Keratinocyte (primary cell): ENCODE results near the gene CACNA1H. TPM values are rescaled to one million over a fixed set of nuclear protein-coding genes. Genes with fewer than 3 reads are reported as not detected.

ENCODE experiments used
- DNase-seq: peaks from one replicate; pipeline ENCODE4 v3.0.0-alpha.2; 2011; ENCODE audit warnings: low read depth, missing footprints, low spot score
- FAIRE-seq: peaks from 2 replicates; lab custom pipeline; 2011; peaks lifted over from hg19 to GRCh38; lab: Jason Lieb, UNC
- H2AFZ ChIP-seq: 2 replicates; pipeline ENCODE4 v1.6.0; 2012; ENCODE audit warnings: low read length, control low read depth, inconsistent platforms; ENCODE audit not compliant: control insufficient read depth
- H3K27ac ChIP-seq: 2 replicates; pipeline ENCODE4 v1.5.1; 2011; ENCODE audit warnings: low read length; ENCODE audit not compliant: control insufficient read depth, insufficient read depth
- H3K27me3 ChIP-seq: 3 replicates; pipeline ENCODE4 v1.6.0; 2011; ENCODE audit warnings: low read length; ENCODE audit not compliant: control insufficient read depth, insufficient read depth; ENCODE audit errors: extremely low read depth
- H3K36me3 ChIP-seq, 2 experiments: 2 replicates in 1 of 2; 3 replicates in 1 of 2; pipeline ENCODE4 v1.5.1; 2011; ENCODE audit warnings: low read length in 2 of 2, mild to moderate bottlenecking in 1 of 2; ENCODE audit not compliant: control insufficient read depth in 2 of 2, insufficient read depth in 2 of 2; ENCODE audit errors: extremely low read depth in 1 of 2
- H3K4me1 ChIP-seq: 3 replicates; pipeline ENCODE4 v1.5.1; 2011; ENCODE audit warnings: low read length; ENCODE audit not compliant: control insufficient read depth, insufficient read depth; ENCODE audit errors: extremely low read depth
- H3K4me2 ChIP-seq: 3 replicates; pipeline ENCODE4 v1.6.0; 2011; ENCODE audit warnings: low read depth, low read length; ENCODE audit not compliant: control insufficient read depth, insufficient read depth; ENCODE audit errors: extremely low read depth
- H3K4me3 ChIP-seq, 3 experiments: fragments of 200-600 bp in 1 of 3; sonication (generic) in 1 of 3; 2 replicates in 2 of 3; 3 replicates in 1 of 3; pipeline ENCODE4 v1.5.1; 2011 to 2016; ENCODE audit warnings: low read length in 3 of 3, mild to moderate bottlenecking in 3 of 3, control low read depth in 2 of 3, inconsistent platforms in 1 of 3, low read depth in 1 of 3, mixed read lengths in 1 of 3, mixed run types in 1 of 3, moderate library complexity in 1 of 3; ENCODE audit not compliant: control insufficient read depth in 2 of 3, insufficient read depth in 2 of 3; ENCODE audit errors: extremely low read depth in 1 of 3
- H3K79me2 ChIP-seq: 2 replicates; pipeline ENCODE4 v1.6.0; 2012; ENCODE audit warnings: low read length; ENCODE audit not compliant: control insufficient read depth, insufficient read depth
- H3K9ac ChIP-seq: 3 replicates; pipeline ENCODE4 v1.6.0; 2011; ENCODE audit warnings: low read length; ENCODE audit not compliant: control insufficient read depth, insufficient read depth; ENCODE audit errors: extremely low read depth
- H3K9me1 ChIP-seq: 3 replicates; pipeline ENCODE4 v1.6.0; 2011; ENCODE audit warnings: low read length; ENCODE audit not compliant: control insufficient read depth, insufficient read depth; ENCODE audit errors: extremely low read depth
- H3K9me3 ChIP-seq: 2 replicates; pipeline ENCODE4 v1.5.1; 2012; ENCODE audit warnings: low read depth, low read length; ENCODE audit not compliant: control insufficient read depth
- H4K20me1 ChIP-seq: 3 replicates; pipeline ENCODE4 v1.6.0; 2011; ENCODE audit warnings: low read length; ENCODE audit not compliant: control insufficient read depth, insufficient read depth; ENCODE audit errors: extremely low read depth
- EZH2 ChIP-seq: IDR thresholded peaks from one replicate; pipeline ENCODE4 v1.6.1; 2012; ENCODE audit warnings: inconsistent platforms, mild to moderate bottlenecking, low read length, moderate library complexity
- dilution Hi-C: fragments of 300-500 bp; cut with MboI; formaldehyde crosslinking; loops from one replicate; pipeline ENCODE4 v1.7.0; 2020; ENCODE audit warnings: low sequenced_read_pairs; ENCODE audit not compliant: extremely low pct_ligation_motif_present
- polyA plus RNA-seq, 5 experiments: library from polyadenylated mRNA; depleted of rRNA in 3 of 5; stranded (reverse) in 3 of 5; stranded (forward) in 1 of 5; unstranded in 1 of 5; fragments of >200 nt; gene quantifications; 1 replicate in 1 of 5; 2 replicates in 3 of 5; 3 replicates in 1 of 5; pipeline versions ENCODE4 v1.2.1 to v1.2.3, GENCODE V29; 2011 to 2012; ENCODE audit warnings: missing spikeins in 2 of 5, low read depth in 1 of 5, low replicate concordance in 1 of 5
- TF ChIP-seq, protein P1 (sequence below), 3 experiments: IDR thresholded peaks in 1 of 3; conservative IDR thresholded peaks in 1 of 3; optimal IDR thresholded peaks in 1 of 3; 2 replicates in 2 of 3; 3 replicates in 1 of 3; pipeline versions ENCODE3 to v1.5.1; 2011; ENCODE audit warnings: low read length in 3 of 3, mild to moderate bottlenecking in 3 of 3, moderate library complexity in 2 of 3, control low read depth in 1 of 3, inconsistent platforms in 1 of 3; ENCODE audit not compliant: insufficient read depth in 2 of 3; ENCODE audit errors: extremely low read depth in 1 of 3

The CACNA1H gene
- polyA plus RNA-seq, 1 donor (not counting 4 experiments of a cell fraction or from before 2014, with no cell fraction given): not detected

DNA sequence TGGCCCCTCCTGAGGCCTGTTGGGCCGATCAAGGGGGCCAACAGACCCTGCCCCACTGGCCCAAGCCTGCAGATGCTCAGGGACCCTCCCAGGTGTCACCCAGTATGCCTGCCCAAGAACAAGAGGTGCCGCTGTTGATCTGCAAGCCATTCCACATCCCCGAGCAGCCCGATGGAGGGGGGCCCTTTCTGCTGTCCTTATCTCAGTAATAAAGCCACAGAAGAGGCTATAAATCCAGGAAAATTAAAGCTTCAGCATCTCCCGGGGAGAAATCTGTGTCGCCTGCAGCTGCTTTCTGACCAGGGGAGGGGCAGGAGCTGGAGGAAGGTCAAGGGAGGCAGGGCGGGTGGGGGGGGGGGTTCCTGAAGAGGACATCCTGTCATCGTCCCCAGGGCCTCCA lies 11.7 kb upstream of the CACNA1H start:
- Histone ChIP-seq H3K36me3 (no peaks in the 10 kb centered on the region), H3K79me2 (no peaks in the 10 kb centered on the region), H3K4me2 (no peak overlapping the region), H3K9me3 (no peaks in the 10 kb centered on the region), H3K4me3 (no peak overlapping the region), H3K9me1 (no peaks in the 10 kb centered on the region), H2AFZ (no peak overlapping the region), H3K27me3 (no peaks in the 10 kb centered on the region), H3K9ac (no peak overlapping the region), H4K20me1 (no peaks in the 10 kb centered on the region), H3K4me1 (no peaks in the 10 kb centered on the region), H3K27ac (no peak overlapping the region)
- DNase-seq (no peak), FAIRE-seq (no peak)
- TF ChIP-seq, protein P1, sequence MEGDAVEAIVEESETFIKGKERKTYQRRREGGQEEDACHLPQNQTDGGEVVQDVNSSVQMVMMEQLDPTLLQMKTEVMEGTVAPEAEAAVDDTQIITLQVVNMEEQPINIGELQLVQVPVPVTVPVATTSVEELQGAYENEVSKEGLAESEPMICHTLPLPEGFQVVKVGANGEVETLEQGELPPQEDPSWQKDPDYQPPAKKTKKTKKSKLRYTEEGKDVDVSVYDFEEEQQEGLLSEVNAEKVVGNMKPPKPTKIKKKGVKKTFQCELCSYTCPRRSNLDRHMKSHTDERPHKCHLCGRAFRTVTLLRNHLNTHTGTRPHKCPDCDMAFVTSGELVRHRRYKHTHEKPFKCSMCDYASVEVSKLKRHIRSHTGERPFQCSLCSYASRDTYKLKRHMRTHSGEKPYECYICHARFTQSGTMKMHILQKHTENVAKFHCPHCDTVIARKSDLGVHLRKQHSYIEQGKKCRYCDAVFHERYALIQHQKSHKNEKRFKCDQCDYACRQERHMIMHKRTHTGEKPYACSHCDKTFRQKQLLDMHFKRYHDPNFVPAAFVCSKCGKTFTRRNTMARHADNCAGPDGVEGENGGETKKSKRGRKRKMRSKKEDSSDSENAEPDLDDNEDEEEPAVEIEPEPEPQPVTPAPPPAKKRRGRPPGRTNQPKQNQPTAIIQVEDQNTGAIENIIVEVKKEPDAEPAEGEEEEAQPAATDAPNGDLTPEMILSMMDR (optimal IDR thresholded peaks at IDR 0.05 in 1 of 3, IDR thresholded peaks at IDR 0.05 in 1 of 3, conservative IDR thresholded peaks at IDR 0.05 in 1 of 3; ENCODE audit: extremely low read depth in 1 of 3, insufficient read depth in 2 of 3, low read length in 3 of 3): no peak
- no peak for TF ChIP-seq EZH2
- dilution Hi-C loops: no loop called here

DNA sequence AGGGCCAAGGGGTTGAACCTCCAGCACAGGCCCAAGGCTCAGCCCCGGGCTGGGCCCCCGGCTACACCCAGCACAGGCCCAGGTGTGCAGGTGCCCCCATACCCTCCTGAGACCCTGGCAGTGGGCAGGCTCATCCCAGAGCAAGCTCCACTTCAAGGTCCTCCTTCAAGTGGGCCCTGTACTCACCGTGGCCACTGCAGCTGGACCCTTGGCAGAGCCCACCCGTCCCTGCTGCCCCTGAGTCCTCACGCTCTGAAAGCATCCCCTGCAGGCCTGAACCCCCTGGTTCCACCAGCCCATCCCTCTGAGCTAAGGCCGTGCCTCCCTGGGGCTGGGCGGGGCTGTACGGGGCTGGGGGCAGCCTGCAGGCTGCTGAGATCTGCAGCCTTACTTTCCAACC lies 11.2 kb upstream of the CACNA1H start:
- no peak overlapping the region for H3K27ac ChIP-seq
- H3K79me2 ChIP-seq: no peaks in the 10 kb centered on the region
- DNase-seq: no peak
- H2AFZ ChIP-seq: no peak overlapping the region
- H3K27me3 ChIP-seq: no peaks in the 10 kb centered on the region
- H3K36me3 ChIP-seq: no peaks in the 10 kb centered on the region
- H3K4me2 ChIP-seq: no peak overlapping the region
- H3K9me3 ChIP-seq: peaks cover 2% of the 10 kb centered on the region
- no peaks in the 10 kb centered on the region for H3K4me1 ChIP-seq
- no peak overlapping the region for H3K9ac ChIP-seq
- FAIRE-seq: no peak
- no peaks in the 10 kb centered on the region for H3K9me1 ChIP-seq
- H4K20me1 ChIP-seq: no peaks in the 10 kb centered on the region
- TF ChIP-seq, protein P1 (optimal IDR thresholded peaks at IDR 0.05 in 1 of 3, IDR thresholded peaks at IDR 0.05 in 1 of 3, conservative IDR thresholded peaks at IDR 0.05 in 1 of 3; ENCODE audit: extremely low read depth in 1 of 3, insufficient read depth in 2 of 3, low read length in 3 of 3): no peak
- TF ChIP-seq EZH2: no peak
- no peak overlapping the region for H3K4me3 ChIP-seq
- dilution Hi-C loops: no loop called here
